IMR-90 (cell line): ENCODE measurements around the gene BRIP1.

Source experiments
- BHLHE40 ChIP-seq: fragments of 150-350 bp; IDR thresholded peaks from 2 replicates; pipeline ENCODE4 v1.6.1; 2016; ENCODE audit warnings: mild to moderate bottlenecking, low read depth, low read length
- CEBPB ChIP-seq: IDR thresholded peaks from 2 replicates; pipeline ENCODE4 v1.6.1; 2012; ENCODE audit warnings: low read depth, low read length, improper control_type of control experiment
- CTCF ChIP-seq: conservative IDR thresholded peaks from 2 replicates; pipeline ENCODE4 v1.5.1; 2012; ENCODE audit warnings: mild to moderate bottlenecking, low read depth, low read length, improper control_type of control experiment
- FOS ChIP-seq: fragments of 150-350 bp; IDR thresholded peaks from 2 replicates; pipeline ENCODE4 v1.6.1; 2016; ENCODE audit warnings: low read depth, low read length
- MAFK ChIP-seq: IDR thresholded peaks from 2 replicates; pipeline ENCODE4 v1.6.1; 2012; ENCODE audit warnings: low read depth, low read length, improper control_type of control experiment
- MXI1 ChIP-seq: IDR thresholded peaks from 2 replicates; pipeline ENCODE4 v1.6.1; 2012; ENCODE audit warnings: low read depth, mild to moderate bottlenecking, low read length, moderate library complexity, borderline replicate concordance
- POLR2A ChIP-seq: IDR thresholded peaks from 2 replicates; pipeline ENCODE4 v1.6.1; 2012; ENCODE audit warnings: mild to moderate bottlenecking, low read depth, low read length
- RAD21 ChIP-seq: IDR thresholded peaks from 2 replicates; pipeline ENCODE4 v1.6.1; 2012; ENCODE audit warnings: low read length, improper control_type of control experiment
- RCOR1 ChIP-seq: IDR thresholded peaks from 2 replicates; pipeline ENCODE4 v1.6.1; 2012; ENCODE audit warnings: mild to moderate bottlenecking, low read length, improper control_type of control experiment; ENCODE audit not compliant: insufficient replicate concordance
- RFX5 ChIP-seq: IDR thresholded peaks from 2 replicates; pipeline ENCODE4 v1.8.0; 2012; ENCODE audit warnings: low read depth, mild to moderate bottlenecking, low read length, moderate library complexity
- SMC3 ChIP-seq: fragments of 150-350 bp; IDR thresholded peaks from 2 replicates; pipeline ENCODE4 v1.6.1; 2016; ENCODE audit warnings: low read depth, mild to moderate bottlenecking, antibody characterized with exemption, low read length, moderate library complexity
- USF2 ChIP-seq: fragments of 150-350 bp; IDR thresholded peaks from 2 replicates; pipeline ENCODE4 v1.6.1; 2017; ENCODE audit warnings: mild to moderate bottlenecking, antibody characterized with exemption, low read length, low read depth
- TF ChIP-seq, protein P1 (sequence below): fragments of 150-350 bp; IDR thresholded peaks from 2 replicates; pipeline ENCODE4 v1.6.1; 2016; ENCODE audit warnings: low read depth, mild to moderate bottlenecking, low read length, moderate library complexity, borderline replicate concordance

GRCh38 chr17:61732169-61732568 is 131.2 kb downstream of the BRIP1 start:
- TF ChIP-seq POLR2A (no peak), RFX5 (no peak), SMC3 (no peak), RAD21 (no peak), CTCF (no peak), MAFK (no peak), BHLHE40 (no peak), FOS (no peak), CEBPB (no peak), MXI1 (no peak), RCOR1 (no peak), USF2 (no peak)
- TF ChIP-seq, protein P1, sequence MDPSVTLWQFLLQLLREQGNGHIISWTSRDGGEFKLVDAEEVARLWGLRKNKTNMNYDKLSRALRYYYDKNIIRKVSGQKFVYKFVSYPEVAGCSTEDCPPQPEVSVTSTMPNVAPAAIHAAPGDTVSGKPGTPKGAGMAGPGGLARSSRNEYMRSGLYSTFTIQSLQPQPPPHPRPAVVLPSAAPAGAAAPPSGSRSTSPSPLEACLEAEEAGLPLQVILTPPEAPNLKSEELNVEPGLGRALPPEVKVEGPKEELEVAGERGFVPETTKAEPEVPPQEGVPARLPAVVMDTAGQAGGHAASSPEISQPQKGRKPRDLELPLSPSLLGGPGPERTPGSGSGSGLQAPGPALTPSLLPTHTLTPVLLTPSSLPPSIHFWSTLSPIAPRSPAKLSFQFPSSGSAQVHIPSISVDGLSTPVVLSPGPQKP: no peak
